Stimulated activated naive CD8-positive, alpha-beta T cell treated with anti-CD3 and anti-CD28 coated beads, Interleukin-15, amount 100 ng/mL, for 72 hours (primary cell): ENCODE data around the gene TPT1.

Experiments
- ATAC-seq: fragments of 150-1000 bp; cut with Tn5 transposase; 2 replicates; pipeline ENCODE4 v1.10.0; 2021; ENCODE audit warnings: mild to moderate bottlenecking, moderate library complexity
- DNase-seq, 2 donors: peaks; one replicate each; pipeline ENCODE4 v3.0.0; 2021 to 2022
- H3K27ac Mint-ChIP-seq, 2 donors: one replicate each; pipeline ENCODE4 v1.8.0; 2022; ENCODE audit warnings: mild to moderate bottlenecking in 2 of 2, mixed read lengths in 2 of 2, moderate library complexity in 2 of 2
- H3K27me3 Mint-ChIP-seq: one replicate; pipeline ENCODE4 v1.8.0; 2022; ENCODE audit warnings: mixed read lengths
- H3K4me1 Mint-ChIP-seq: one replicate; pipeline ENCODE4 v1.8.0; 2022; ENCODE audit warnings: mild to moderate bottlenecking, mixed read lengths
- H3K4me3 Mint-ChIP-seq, 2 donors: one replicate each; pipeline ENCODE4 v1.8.0; 2022; ENCODE audit warnings: mild to moderate bottlenecking in 2 of 2, mixed read lengths in 2 of 2, moderate library complexity in 1 of 2
- H3K9me3 Mint-ChIP-seq, 2 donors: one replicate each; pipeline ENCODE4 v1.8.0; 2022; ENCODE audit warnings: mixed read lengths in 2 of 2

Gene TPT1

GRCh38 chr13:45332831-45333219, 8.2 kb downstream of the TPT1 start:
- no peak overlapping the region for H3K27ac Mint-ChIP-seq
- ATAC-seq = no peak
- no peak for DNase-seq
- H3K9me3 Mint-ChIP-seq = no peaks in the 10 kb centered on the region
- H3K4me3 Mint-ChIP-seq = no peak overlapping the region
- H3K4me1 Mint-ChIP-seq = peaks cover 94% of the 10 kb centered on the region
- no peaks in the 10 kb centered on the region for H3K27me3 Mint-ChIP-seq

- DNase-seq (no peak), ATAC-seq (no peak)
- Mint-ChIP-seq H3K27me3 (no peaks in the 10 kb centered on the region), H3K4me1 (peaks cover 94% of the 10 kb centered on the region), H3K9me3 (no peaks in the 10 kb centered on the region), H3K27ac (no peak overlapping the region), H3K4me3 (peak overlapping the region in 1 of 2 donors; percentile 21)
Observed at GRCh38 chr13:45332036-45332830, 8.8 kb downstream of the TPT1 start.

GRCh38 chr13:45331692-45332035, 9.3 kb downstream of the TPT1 start:
- H3K27ac Mint-ChIP-seq = no peak overlapping the region
- ATAC-seq = no peak
- no peaks in the 10 kb centered on the region for H3K9me3 Mint-ChIP-seq
- peaks cover 93% of the 10 kb centered on the region for H3K4me1 Mint-ChIP-seq
- DNase-seq = no peak
- no peak overlapping the region for H3K4me3 Mint-ChIP-seq
- H3K27me3 Mint-ChIP-seq = no peaks in the 10 kb centered on the region

GRCh38 chr13:45331123-45331619, 9.8 kb downstream of the TPT1 start:
- peaks cover 88% of the 10 kb centered on the region for H3K4me1 Mint-ChIP-seq
- no peak for DNase-seq
- ATAC-seq = no peak
- H3K4me3 Mint-ChIP-seq = no peak overlapping the region
- no peaks in the 10 kb centered on the region for H3K27me3 Mint-ChIP-seq
- no peaks in the 10 kb centered on the region for H3K9me3 Mint-ChIP-seq
- H3K27ac Mint-ChIP-seq = no peak overlapping the region

- no peak for DNase-seq
- Mint-ChIP-seq H3K4me1 (peaks cover 63% of the 10 kb centered on the region), H3K27ac (no peak overlapping the region), H3K27me3 (no peaks in the 10 kb centered on the region), H3K4me3 (no peak overlapping the region), H3K9me3 (no peaks in the 10 kb centered on the region)
- ATAC-seq = no peak
Observed at GRCh38 chr13:45328661-45329111, 12.3 kb downstream of the TPT1 start.

- Mint-ChIP-seq H3K27me3 (no peaks in the 10 kb centered on the region), H3K4me1 (peaks cover 53% of the 10 kb centered on the region), H3K27ac (peak overlapping the region in 1 of 2 donors; percentile 78), H3K9me3 (no peaks in the 10 kb centered on the region), H3K4me3 (peak overlapping the region in 1 of 2 donors; percentile 4)
- DNase-seq (no peak), ATAC-seq (peak; percentile 69)
Observed at GRCh38 chr13:45327253-45327955, 13.6 kb downstream of the TPT1 start.

- Mint-ChIP-seq H3K27ac (no peak overlapping the region), H3K27me3 (no peaks in the 10 kb centered on the region), H3K9me3 (no peaks in the 10 kb centered on the region), H3K4me1 (peaks cover 40% of the 10 kb centered on the region), H3K4me3 (no peak overlapping the region)
- no peak for DNase-seq
- ATAC-seq = no peak
Observed at GRCh38 chr13:45325806-45326205, 15.2 kb downstream of the TPT1 start.

GRCh38 chr13:45320876-45321629, 19.9 kb downstream of the TPT1 start:
- DNase-seq (no peak), ATAC-seq (no peak)
- H3K4me1 Mint-ChIP-seq = no peaks in the 10 kb centered on the region
- no peaks in the 10 kb centered on the region for H3K27me3 Mint-ChIP-seq
- no peak overlapping the region for H3K4me3 Mint-ChIP-seq
- H3K9me3 Mint-ChIP-seq = no peaks in the 10 kb centered on the region
- H3K27ac Mint-ChIP-seq = no peak overlapping the region

- DNase-seq (no peak), ATAC-seq (no peak)
- no peak overlapping the region for H3K27ac Mint-ChIP-seq
- no peaks in the 10 kb centered on the region for H3K27me3 Mint-ChIP-seq
- H3K4me1 Mint-ChIP-seq = no peaks in the 10 kb centered on the region
- no peaks in the 10 kb centered on the region for H3K9me3 Mint-ChIP-seq
- H3K4me3 Mint-ChIP-seq = no peak overlapping the region
Observed at GRCh38 chr13:45316996-45317395, 24.0 kb downstream of the TPT1 start.

- H3K27me3 Mint-ChIP-seq = peaks cover under 1% of the 10 kb centered on the region
Observed at GRCh38 chr13:45316338-45316737, 24.6 kb downstream of the TPT1 start.

GRCh38 chr13:45315520-45316167, 25.3 kb downstream of the TPT1 start:
- Mint-ChIP-seq H3K4me3 (no peak overlapping the region), H3K9me3 (no peaks in the 10 kb centered on the region), H3K4me1 (peaks cover 11% of the 10 kb centered on the region), H3K27ac (peak overlapping the region in 1 of 2 donors; percentile 64), H3K27me3 (peaks cover 8% of the 10 kb centered on the region)
- no peak for DNase-seq
- ATAC-seq = no peak

More at GRCh38 chr13:45316338-45316737, 24.6 kb downstream of the TPT1 start:
- no peak for ATAC-seq
- DNase-seq = no peak
- no peaks in the 10 kb centered on the region for H3K9me3 Mint-ChIP-seq
- no peak overlapping the region for H3K27ac Mint-ChIP-seq
- no peak overlapping the region for H3K4me3 Mint-ChIP-seq
- H3K4me1 Mint-ChIP-seq = peaks cover 4% of the 10 kb centered on the region

GRCh38 chr13:45314822-45315221, 26.2 kb downstream of the TPT1 start:
- Mint-ChIP-seq H3K4me1 (peaks cover 18% of the 10 kb centered on the region), H3K27ac (no peak overlapping the region), H3K4me3 (no peak overlapping the region), H3K9me3 (no peaks in the 10 kb centered on the region), H3K27me3 (peaks cover 10% of the 10 kb centered on the region)
- ATAC-seq (no peak), DNase-seq (no peak)

- Mint-ChIP-seq H3K27me3 (peaks cover 22% of the 10 kb centered on the region), H3K27ac (peak overlapping the region; percentile 86 to 91), H3K9me3 (no peaks in the 10 kb centered on the region), H3K4me3 (peak overlapping the region; percentile 86 to 88), H3K4me1 (peaks cover 25% of the 10 kb centered on the region)
- ATAC-seq (peak; percentile 64), DNase-seq (no peak)
Observed at GRCh38 chr13:45310341-45311131, 30.4 kb downstream of the TPT1 start.

GRCh38 chr13:45306966-45307365, 34.0 kb downstream of the TPT1 start:
- H3K27me3 Mint-ChIP-seq = peaks cover 28% of the 10 kb centered on the region
- no peak for ATAC-seq
- no peaks in the 10 kb centered on the region for H3K9me3 Mint-ChIP-seq
- H3K27ac Mint-ChIP-seq = no peak overlapping the region
- DNase-seq = no peak
- H3K4me1 Mint-ChIP-seq = peaks cover 25% of the 10 kb centered on the region
- no peak overlapping the region for H3K4me3 Mint-ChIP-seq

- Mint-ChIP-seq H3K4me3 (no peak overlapping the region), H3K4me1 (peaks cover 9% of the 10 kb centered on the region), H3K9me3 (no peaks in the 10 kb centered on the region), H3K27ac (no peak overlapping the region), H3K27me3 (peaks cover 18% of the 10 kb centered on the region)
- no peak for ATAC-seq
- DNase-seq = no peak
Observed at GRCh38 chr13:45305079-45305478, 35.9 kb downstream of the TPT1 start.
